Karpas-422 (cell line): ENCODE data around the gene EPC2. TPM values are rescaled to one million over a fixed set of nuclear protein-coding genes. Genes with fewer than 3 reads are reported as not detected.
"Not testable (repeated sequence)": the region's sequence is repeated elsewhere in the genome, so short reads cannot be mapped to it uniquely, and the experiment has no call there.

Source experiments
- DNase-seq: peaks from one replicate; pipeline ENCODE4 v3.0.0-alpha.2; 2015
- H2AFZ ChIP-seq: fragments of 200-600 bp; sonication (generic); 2 replicates; pipeline ENCODE4 v1.6.1; 2014; ENCODE audit warnings: antibody characterized with exemption, low read length, mixed read lengths
- H3K27ac ChIP-seq: fragments of 200-600 bp; sonication (generic); 2 replicates; pipeline ENCODE4 v1.5.1; 2014; ENCODE audit warnings: mild to moderate bottlenecking, low read length, moderate library complexity
- H3K27me3 ChIP-seq: fragments of 200-600 bp; sonication (generic); 2 replicates; pipeline ENCODE4 v1.6.1; 2014; ENCODE audit warnings: low read length, mixed read lengths
- H3K36me3 ChIP-seq: fragments of 200-600 bp; sonication (generic); 2 replicates; pipeline ENCODE4 v1.6.1; 2014; ENCODE audit warnings: low read length, mixed read lengths; ENCODE audit not compliant: insufficient read depth
- H3K4me1 ChIP-seq: fragments of 200-600 bp; sonication (generic); 2 replicates; pipeline ENCODE4 v1.6.1; 2014; ENCODE audit warnings: mild to moderate bottlenecking, low read length, mixed read lengths
- H3K4me2 ChIP-seq: fragments of 200-600 bp; sonication (generic); 2 replicates; pipeline ENCODE4 v1.6.1; 2014; ENCODE audit warnings: low read length, low read depth, mild to moderate bottlenecking; ENCODE audit not compliant: poor library complexity, severe bottlenecking
- H3K4me3 ChIP-seq: fragments of 200-600 bp; sonication (generic); 2 replicates; pipeline ENCODE4 v1.5.1; 2014; ENCODE audit warnings: mild to moderate bottlenecking, antibody characterized with exemption, low read length, mixed read lengths
- H3K79me2 ChIP-seq: fragments of 200-600 bp; sonication (generic); 2 replicates; pipeline ENCODE4 v1.6.1; 2014; ENCODE audit warnings: mild to moderate bottlenecking, low read length, mixed read lengths
- H3K9ac ChIP-seq: fragments of 200-600 bp; sonication (generic); 2 replicates; pipeline ENCODE4 v1.6.0; 2014; ENCODE audit warnings: low read length
- H3K9me2 ChIP-seq: fragments of 200-600 bp; sonication (generic), shearing (Covaris generic); replicated peaks from 2 replicates; pipeline ENCODE4 v1.6.0; 2014; ENCODE audit warnings: mild to moderate bottlenecking, low read length, moderate library complexity; ENCODE audit not compliant: insufficient read depth
- H3K9me3 ChIP-seq: fragments of 300-700, 200-600 bp; sonication (generic); 2 replicates; pipeline ENCODE4 v1.6.1; 2014; ENCODE audit warnings: low read length, mixed read lengths
- H4K20me1 ChIP-seq: fragments of 200-600 bp; sonication (generic); 2 replicates; pipeline ENCODE4 v1.6.1; 2014; ENCODE audit warnings: mild to moderate bottlenecking, antibody characterized with exemption, low read length, low read depth; ENCODE audit not compliant: insufficient read depth
- total RNA-seq: library from RNA; depleted of rRNA; stranded (reverse); fragments of >200 nt; shearing (Covaris generic); gene quantifications from 2 replicates; pipeline ENCODE4 v1.2.3, GENCODE V29; 2014; ENCODE audit warnings: low replicate concordance

EPC2 gene
- total RNA-seq, 1 experiment from 2014 or later, result 30.3 TPM

DNA sequence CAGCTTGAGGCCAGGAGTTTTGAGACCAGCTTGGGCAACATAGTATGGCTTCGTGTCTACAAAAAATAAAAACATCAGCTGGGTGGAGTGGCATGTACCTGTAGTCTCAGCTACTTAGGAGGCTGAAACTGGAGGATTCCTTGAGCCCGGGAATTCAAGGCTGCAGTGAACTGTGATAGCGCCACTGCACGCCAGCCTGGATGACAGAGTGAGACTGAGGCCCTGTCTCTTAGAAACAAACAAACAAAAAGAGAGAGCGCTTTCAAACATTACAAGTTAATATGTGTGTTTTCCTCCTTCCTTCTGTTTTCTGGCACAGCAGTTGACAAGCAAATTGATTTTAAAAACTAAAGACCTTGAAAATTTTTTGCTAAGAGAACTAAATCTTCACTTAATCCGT, 9.9 kb downstream of the EPC2 start:
- Histone ChIP-seq H3K9me3 (no peaks in the 10 kb centered on the region), H3K4me2 (no peak overlapping the region), H3K9ac (no peak overlapping the region), H4K20me1 (peaks cover 6% of the 10 kb centered on the region), H2AFZ (no peak overlapping the region), H3K79me2 (peaks cover 100% of the 10 kb centered on the region), H3K27me3 (no peaks in the 10 kb centered on the region), H3K4me3 (no peak overlapping the region), H3K27ac (no peak overlapping the region), H3K9me2 (no peaks in the 10 kb centered on the region), H3K4me1 (peaks cover 42% of the 10 kb centered on the region), H3K36me3 (no peaks in the 10 kb centered on the region)
- DNase-seq, result no peak

DNA sequence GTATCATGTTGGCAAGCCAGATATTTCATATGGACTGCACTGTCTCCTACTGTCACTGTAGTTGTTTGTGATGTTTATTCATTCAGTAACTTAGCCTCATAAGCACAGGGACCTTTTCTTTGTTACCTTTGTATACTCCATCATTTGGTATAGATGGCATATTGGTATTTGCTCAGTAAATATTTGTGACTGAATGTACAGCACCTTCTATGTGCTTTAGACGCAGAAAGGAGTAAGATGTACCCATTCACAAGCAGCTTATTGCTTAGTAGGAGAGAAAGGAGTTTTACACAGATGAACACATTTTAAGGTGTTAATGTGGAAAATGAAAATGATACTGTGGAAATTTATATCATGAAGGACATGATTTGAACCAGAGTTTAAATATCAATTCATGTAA, 12.0 kb downstream of the EPC2 start:
- Histone ChIP-seq H3K9me2 (no peaks in the 10 kb centered on the region), H2AFZ (no peak overlapping the region), H3K9me3 (0 out of 2 replicates have a peak, but pooled peaks cover 3% of the 10 kb centered on the region), H3K4me2 (no peak overlapping the region), H3K27me3 (no peaks in the 10 kb centered on the region), H3K27ac (no peak overlapping the region), H3K79me2 (peaks cover 100% of the 10 kb centered on the region), H3K9ac (no peak overlapping the region), H4K20me1 (peaks cover 4% of the 10 kb centered on the region), H3K4me3 (no peak overlapping the region), H3K36me3 (no peaks in the 10 kb centered on the region), H3K4me1 (peaks cover 22% of the 10 kb centered on the region)
- DNase-seq, result no peak

DNA sequence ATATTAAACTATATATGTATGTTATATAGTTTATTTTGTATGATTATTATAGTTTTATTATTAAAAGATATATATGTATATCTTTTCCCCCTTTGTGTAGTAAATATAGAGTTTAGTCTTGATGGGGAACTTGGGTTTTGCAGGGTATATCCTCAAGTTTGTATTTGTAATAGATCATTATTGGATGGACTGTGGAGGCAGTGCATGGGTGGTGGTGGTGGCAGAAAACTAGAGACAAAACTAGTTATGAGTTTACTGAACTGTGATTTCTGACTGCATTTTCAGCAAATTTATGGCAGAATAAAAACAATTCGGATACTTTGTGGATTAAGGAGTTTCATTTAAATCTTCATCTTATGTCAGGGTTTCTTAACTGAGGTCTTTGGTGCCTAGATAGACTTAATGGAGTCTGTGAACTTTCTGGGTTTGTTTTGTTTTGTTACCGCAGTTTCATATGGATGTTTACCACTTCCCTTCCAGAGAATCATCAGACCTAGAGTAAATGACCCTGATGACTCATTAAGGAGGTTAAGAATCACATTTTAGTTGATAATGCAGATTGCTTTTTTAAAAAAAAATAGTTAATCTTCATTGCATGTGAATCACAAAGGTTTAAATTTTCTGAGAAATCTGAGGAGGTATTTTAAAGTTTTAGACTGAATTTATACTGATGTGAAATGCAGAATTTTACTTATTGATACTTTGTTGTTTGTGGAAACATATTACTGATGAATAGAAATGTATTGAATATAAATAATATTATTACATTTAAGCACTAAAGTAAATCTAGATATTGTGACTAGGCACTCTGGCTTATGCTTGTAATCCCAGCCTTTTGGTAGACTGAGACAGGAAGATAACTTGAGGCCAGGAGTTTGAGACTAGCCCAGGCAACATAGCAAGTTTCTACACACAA, 14.5 kb downstream of the EPC2 start:
- no peaks in the 10 kb centered on the region for H3K36me3 ChIP-seq
- no peak overlapping the region for H2AFZ ChIP-seq
- no peaks in the 10 kb centered on the region for H3K4me1 ChIP-seq
- H3K9me2 ChIP-seq, result no peaks in the 10 kb centered on the region
- no peak overlapping the region for H3K4me3 ChIP-seq
- peaks cover 91% of the 10 kb centered on the region for H3K79me2 ChIP-seq
- no peaks in the 10 kb centered on the region for H3K27me3 ChIP-seq
- H3K9ac ChIP-seq, result no peak overlapping the region
- H3K9me3 ChIP-seq, result 0 out of 2 replicates have a peak, but pooled peaks cover 3% of the 10 kb centered on the region
- DNase-seq, result no peak
- no peak overlapping the region for H3K4me2 ChIP-seq
- H4K20me1 ChIP-seq, result peaks cover 4% of the 10 kb centered on the region; the same call in 1 of the 2 replicates
- H3K27ac ChIP-seq, result no peak overlapping the region

DNA sequence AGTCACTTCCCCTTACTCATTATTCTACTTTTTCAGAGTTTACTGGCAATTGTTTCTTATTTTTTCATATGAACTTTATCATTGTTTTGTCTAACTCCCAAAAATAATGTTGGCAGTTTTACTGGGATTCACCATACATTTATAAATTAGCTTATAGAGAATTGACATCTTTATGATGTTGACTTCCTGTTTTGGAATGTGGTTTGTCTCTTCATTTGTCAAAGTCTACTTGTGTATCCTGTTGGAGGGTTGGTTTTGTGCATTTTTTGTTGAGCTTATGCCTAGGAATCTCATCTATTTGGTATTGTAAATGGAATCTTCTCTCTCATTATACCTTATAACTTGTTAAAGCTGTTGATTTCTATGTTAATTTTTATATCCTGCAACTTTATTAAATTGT, 16.4 kb downstream of the EPC2 start:
- H3K9ac ChIP-seq, result no peak overlapping the region
- H3K4me2 ChIP-seq, result no peak overlapping the region
- no peaks in the 10 kb centered on the region for H3K27me3 ChIP-seq
- DNase-seq, result no peak
- peaks cover 9% of the 10 kb centered on the region; the same call in 1 of the 2 replicates for H4K20me1 ChIP-seq
- H3K4me3 ChIP-seq, result no peak overlapping the region
- no peak overlapping the region for H2AFZ ChIP-seq
- H3K9me3 ChIP-seq, result 0 out of 2 replicates have a peak, but pooled peaks cover 3% of the 10 kb centered on the region
- H3K79me2 ChIP-seq, result peaks cover 91% of the 10 kb centered on the region
- no peaks in the 10 kb centered on the region for H3K4me1 ChIP-seq
- H3K36me3 ChIP-seq, result no peaks in the 10 kb centered on the region
- H3K27ac ChIP-seq, result no peak overlapping the region
- no peaks in the 10 kb centered on the region for H3K9me2 ChIP-seq

DNA sequence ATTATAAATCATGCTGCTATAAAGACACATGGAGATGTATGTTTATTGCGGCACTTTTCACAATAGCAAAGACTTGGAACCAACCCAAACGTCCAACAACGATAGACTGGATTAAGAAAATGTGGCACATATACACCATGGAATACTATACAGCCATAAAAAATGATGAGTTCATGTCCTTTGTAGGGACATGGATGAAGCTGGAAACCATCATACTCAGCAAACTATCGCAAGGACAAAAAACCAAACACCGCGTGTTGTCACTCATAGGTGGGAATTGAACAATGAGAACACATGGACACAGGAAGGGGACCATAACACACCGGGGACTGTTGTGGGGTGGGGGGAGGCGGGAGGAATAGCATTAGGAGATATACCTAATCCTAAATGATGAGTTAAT, 17.8 kb downstream of the EPC2 start:
- not testable (repeated sequence) for H3K4me3 ChIP-seq, H3K9ac ChIP-seq, H4K20me1 ChIP-seq, DNase-seq, H3K4me1 ChIP-seq, H3K36me3 ChIP-seq, H3K4me2 ChIP-seq, H3K9me3 ChIP-seq, H3K27ac ChIP-seq, H3K9me2 ChIP-seq, H3K27me3 ChIP-seq, H2AFZ ChIP-seq
- H3K79me2 ChIP-seq, result peaks cover 91% of the 10 kb centered on the region

DNA sequence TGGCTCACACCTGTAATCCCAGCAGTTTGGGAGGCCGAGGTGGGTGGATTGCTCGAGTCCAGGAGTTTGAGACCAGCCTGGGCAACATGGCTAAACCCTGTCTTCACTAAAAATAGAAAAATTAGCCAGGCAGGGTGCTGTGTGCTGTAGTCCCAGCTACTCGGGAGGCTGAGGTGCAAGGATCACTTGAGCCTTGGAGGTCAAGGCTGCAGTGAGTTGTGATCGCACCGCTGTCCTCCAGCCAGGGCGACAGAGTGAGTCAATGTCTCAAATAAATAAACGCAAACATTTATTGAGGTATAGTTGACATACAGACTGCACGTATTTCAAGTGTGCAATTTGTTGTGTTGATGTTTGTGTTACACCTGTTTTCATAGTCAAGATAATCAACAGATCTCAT, 19.7 kb downstream of the EPC2 start:
- DNase-seq, result no peak
- Histone ChIP-seq H3K36me3 (no peaks in the 10 kb centered on the region), H3K9me3 (0 out of 2 replicates have a peak, but pooled peaks cover 3% of the 10 kb centered on the region), H2AFZ (no peak overlapping the region), H3K79me2 (peaks cover 91% of the 10 kb centered on the region), H3K27me3 (no peaks in the 10 kb centered on the region), H3K9ac (no peak overlapping the region), H3K4me2 (no peak overlapping the region), H3K9me2 (no peaks in the 10 kb centered on the region), H4K20me1 (peaks cover 9% of the 10 kb centered on the region; the same call in 1 of the 2 replicates), H3K4me1 (no peaks in the 10 kb centered on the region), H3K27ac (no peak overlapping the region), H3K4me3 (no peak overlapping the region)

DNA sequence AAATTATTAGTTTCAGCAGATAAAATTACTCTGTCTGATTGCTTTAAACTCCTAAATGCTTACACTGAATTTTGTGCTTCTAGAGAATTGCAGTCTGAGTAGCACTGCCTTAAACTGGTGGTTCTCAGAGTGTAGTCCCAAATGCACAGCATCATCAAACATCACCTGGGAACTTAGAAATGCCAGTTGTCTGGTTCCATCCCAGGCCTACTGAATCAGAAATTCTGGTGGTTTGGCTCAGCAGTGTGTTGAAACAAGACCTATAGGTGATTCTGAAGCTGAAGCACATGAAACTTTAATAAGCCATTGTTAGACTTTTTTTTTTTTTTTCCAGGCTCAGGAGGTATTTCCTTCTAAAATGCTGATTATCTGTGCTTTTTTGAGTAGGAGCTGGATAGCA, 22.0 kb downstream of the EPC2 start:
- Histone ChIP-seq H3K4me3 (no peak overlapping the region), H2AFZ (no peak overlapping the region), H3K79me2 (peaks cover 91% of the 10 kb centered on the region), H3K27ac (no peak overlapping the region), H3K4me1 (no peaks in the 10 kb centered on the region), H4K20me1 (0 out of 2 replicates have a peak, but pooled peaks cover 5% of the 10 kb centered on the region), H3K4me2 (no peak overlapping the region), H3K36me3 (no peaks in the 10 kb centered on the region), H3K27me3 (no peaks in the 10 kb centered on the region), H3K9me2 (no peaks in the 10 kb centered on the region), H3K9ac (no peak overlapping the region), H3K9me3 (no peaks in the 10 kb centered on the region)
- no peak for DNase-seq

DNA sequence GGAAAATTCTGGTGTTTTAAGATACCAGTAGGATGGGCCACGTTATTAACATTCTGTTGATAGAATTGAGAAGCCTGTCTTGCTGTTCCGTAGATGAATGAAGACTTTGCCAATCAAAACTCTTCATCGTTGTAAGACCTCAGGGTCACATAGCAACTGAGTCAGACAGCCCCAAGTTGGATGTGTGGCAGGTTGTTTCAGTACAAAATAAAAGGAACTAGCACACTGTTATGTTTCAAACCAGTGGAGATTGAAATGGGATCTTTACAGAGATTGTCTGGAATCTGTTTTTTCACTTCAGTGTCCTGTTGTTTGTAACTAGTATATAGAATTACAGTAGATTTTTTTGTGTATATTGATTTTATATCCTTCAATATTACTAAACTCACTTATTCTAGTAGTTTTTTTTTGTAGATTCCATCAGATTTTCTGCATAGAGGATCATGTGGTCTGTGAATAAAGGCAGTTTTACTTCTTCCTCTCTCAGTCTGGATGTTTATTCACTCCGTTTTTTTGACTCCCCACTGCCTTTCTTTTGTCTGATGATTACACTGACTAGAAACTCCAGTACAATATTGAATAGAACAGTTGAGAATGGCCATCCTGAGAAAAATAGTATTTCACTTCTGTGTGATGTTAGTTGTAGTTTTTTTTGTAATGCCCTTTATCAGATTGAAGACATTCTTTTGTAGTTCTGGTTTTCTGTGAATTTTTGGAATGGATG, 22.7 kb downstream of the EPC2 start:
- H3K9me3 ChIP-seq, result peaks cover 2% of the 10 kb centered on the region; the same call in 1 of the 2 replicates
- no peaks in the 10 kb centered on the region for H3K27me3 ChIP-seq
- H3K4me3 ChIP-seq, result no peak overlapping the region
- H3K27ac ChIP-seq, result no peak overlapping the region
- H3K9me2 ChIP-seq, result no peaks in the 10 kb centered on the region
- no peaks in the 10 kb centered on the region for H3K36me3 ChIP-seq
- H3K4me1 ChIP-seq, result no peaks in the 10 kb centered on the region
- peaks cover 95% of the 10 kb centered on the region for H3K79me2 ChIP-seq
- no peak overlapping the region for H3K4me2 ChIP-seq
- H3K9ac ChIP-seq, result no peak overlapping the region
- 0 out of 2 replicates have a peak, but pooled peaks cover 5% of the 10 kb centered on the region for H4K20me1 ChIP-seq
- no peak for DNase-seq
- no peak overlapping the region for H2AFZ ChIP-seq
